Smooth muscle cell (in vitro differentiated cells): ENCODE data around the gene ZNF45. TPM values are rescaled to one million over a fixed set of nuclear protein-coding genes. Genes with fewer than 3 reads are reported as not detected.

Experiments
- DNase-seq: peaks from one replicate; lab custom pipeline; 2025; ENCODE audit not compliant: unreplicated experiment; lab: John Stamatoyannopoulos, UW
- H2AFZ ChIP-seq: fragments of 200-600 bp; sonication (generic); 2 replicates; pipeline ENCODE4 v1.6.0; 2016; ENCODE audit warnings: antibody characterized with exemption, low read depth, mild to moderate bottlenecking
- H3F3A ChIP-seq: fragments of 200-600 bp; sonication (generic); 2 replicates; pipeline ENCODE4 v1.6.0; 2017; ENCODE audit warnings: antibody characterized with exemption, low read depth
- H3K27ac ChIP-seq: fragments of 200-600 bp; sonication (generic); 2 replicates; pipeline ENCODE4 v1.5.1; 2016; ENCODE audit warnings: low read depth, mild to moderate bottlenecking
- H3K27me3 ChIP-seq: fragments of 200-600 bp; sonication (generic); 2 replicates; pipeline ENCODE4 v1.6.1; 2016; ENCODE audit warnings: low read depth, mild to moderate bottlenecking
- H3K36me3 ChIP-seq: fragments of 200-600 bp; sonication (generic); 2 replicates; pipeline ENCODE4 v1.5.1; 2016; ENCODE audit warnings: low read depth
- H3K4me1 ChIP-seq: fragments of 200-600 bp; sonication (generic); 2 replicates; pipeline ENCODE4 v1.5.1; 2016; ENCODE audit warnings: low read depth
- H3K4me2 ChIP-seq: fragments of 200-600 bp; sonication (generic); 2 replicates; pipeline ENCODE4 v1.6.0; 2016; ENCODE audit warnings: mild to moderate bottlenecking
- H3K4me3 ChIP-seq: fragments of 200-600 bp; sonication (generic); 2 replicates; pipeline ENCODE4 v1.5.1; 2016; ENCODE audit warnings: mild to moderate bottlenecking
- H3K79me2 ChIP-seq: fragments of 200-600 bp; sonication (generic); 2 replicates; pipeline ENCODE4 v1.6.0; 2016; ENCODE audit warnings: low read depth, mild to moderate bottlenecking
- H3K9ac ChIP-seq: fragments of 200-600 bp; sonication (generic); 2 replicates; pipeline ENCODE4 v1.6.0; 2016; ENCODE audit warnings: low read depth
- H3K9me3 ChIP-seq: fragments of 200-600 bp; sonication (generic); replicated peaks from 2 replicates; pipeline ENCODE4 v1.5.1; 2016; ENCODE audit warnings: low read depth
- H4K20me1 ChIP-seq: fragments of 200-600 bp; sonication (generic); 2 replicates; pipeline ENCODE4 v1.6.0; 2016; ENCODE audit warnings: low read depth
- WGBS: methylation state at CpG from one replicate; pipeline ENCODE4 v1.1.7; 2016; ENCODE audit warnings: low lambda C conversion rate; 5-methylcytosine and 5-hydroxymethylcytosine counted together
- polyA plus RNA-seq: library from polyadenylated mRNA; unstranded; fragments of >200 nt; fragmentation: Nextera tagmentation; extraction: Ambion mirVana; gene quantifications from 2 replicates; pipeline ENCODE4 v1.2.1, GENCODE V29; 2016
- total RNA-seq: library from RNA; depleted of rRNA; stranded (reverse); fragments of >200 nt; gene quantifications from 2 replicates; pipeline ENCODE4 v1.2.3, GENCODE V29; 2014
- TF ChIP-seq, protein P1 (sequence below): fragments of 200-600 bp; sonication (generic); IDR thresholded peaks from 2 replicates; pipeline ENCODE4 v1.5.1; 2017; ENCODE audit warnings: borderline replicate concordance, mild to moderate bottlenecking, antibody characterized with exemption; ENCODE audit not compliant: insufficient read depth, poor library complexity, severe bottlenecking

Gene ZNF45
- total RNA-seq (6.1 and 14.8 TPM in 2 replicates), polyA plus RNA-seq (5.7 and 6.7 TPM in 2 replicates)

DNA sequence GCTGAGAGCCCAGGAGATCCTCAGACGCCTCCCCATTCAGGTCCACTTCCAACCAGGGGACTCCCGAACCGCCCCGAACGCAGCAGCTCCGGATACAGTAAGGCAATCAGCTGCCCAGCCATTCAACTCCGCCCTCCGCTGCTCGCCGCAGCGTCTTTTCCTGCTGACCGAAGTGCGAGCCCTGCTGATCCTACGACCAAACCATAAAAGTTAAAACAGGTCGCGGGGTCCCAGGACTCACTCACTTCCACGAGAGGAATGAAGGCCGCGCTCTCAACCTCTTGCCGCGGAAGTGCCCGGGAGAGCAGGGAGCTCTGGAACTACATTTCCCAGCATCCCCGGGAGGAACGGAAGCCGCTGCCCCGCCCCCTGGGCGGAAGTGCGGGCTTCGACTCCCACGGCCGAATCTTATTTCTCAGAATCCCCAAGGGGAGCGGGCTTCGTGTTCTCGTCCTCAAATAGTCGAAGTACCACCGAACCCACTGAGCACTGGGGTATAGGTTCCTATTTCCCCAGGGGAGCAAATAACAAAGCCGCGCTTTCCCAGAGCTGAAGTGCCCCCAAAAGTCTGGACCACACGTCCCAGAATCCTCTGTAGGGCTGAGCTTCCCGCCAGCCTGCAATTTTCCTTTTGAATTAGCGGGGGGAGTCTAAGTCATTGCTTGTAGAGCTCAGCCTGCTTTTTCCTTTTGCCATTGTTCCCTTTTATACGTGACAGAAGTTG, at the start of gene ZNF45:
Gene ZNF45, minus strand, starts transcription at position 298 of the 724 bp plus-strand sequence. CDS start 13,097 bp downstream, outside the sequence.
- H3K4me2 ChIP-seq: peak within 1 kb of the TSS; percentile 95
- H3K79me2 ChIP-seq: peaks cover 14% of the 10 kb centered on the region
- peaks cover 15% of the 10 kb centered on the region for H3K36me3 ChIP-seq
- peak within 1 kb of the TSS; percentile 80 for H3K4me3 ChIP-seq
- H3K9me3 ChIP-seq: no peaks in the 10 kb centered on the region
- no peaks in the 10 kb centered on the region for H3F3A ChIP-seq
- H3K4me1 ChIP-seq: peaks cover 8% of the 10 kb centered on the region
- no peaks in the 10 kb centered on the region for H4K20me1 ChIP-seq
- H2AFZ ChIP-seq: peak within 1 kb of the TSS; percentile 100
- TF ChIP-seq, protein P1, sequence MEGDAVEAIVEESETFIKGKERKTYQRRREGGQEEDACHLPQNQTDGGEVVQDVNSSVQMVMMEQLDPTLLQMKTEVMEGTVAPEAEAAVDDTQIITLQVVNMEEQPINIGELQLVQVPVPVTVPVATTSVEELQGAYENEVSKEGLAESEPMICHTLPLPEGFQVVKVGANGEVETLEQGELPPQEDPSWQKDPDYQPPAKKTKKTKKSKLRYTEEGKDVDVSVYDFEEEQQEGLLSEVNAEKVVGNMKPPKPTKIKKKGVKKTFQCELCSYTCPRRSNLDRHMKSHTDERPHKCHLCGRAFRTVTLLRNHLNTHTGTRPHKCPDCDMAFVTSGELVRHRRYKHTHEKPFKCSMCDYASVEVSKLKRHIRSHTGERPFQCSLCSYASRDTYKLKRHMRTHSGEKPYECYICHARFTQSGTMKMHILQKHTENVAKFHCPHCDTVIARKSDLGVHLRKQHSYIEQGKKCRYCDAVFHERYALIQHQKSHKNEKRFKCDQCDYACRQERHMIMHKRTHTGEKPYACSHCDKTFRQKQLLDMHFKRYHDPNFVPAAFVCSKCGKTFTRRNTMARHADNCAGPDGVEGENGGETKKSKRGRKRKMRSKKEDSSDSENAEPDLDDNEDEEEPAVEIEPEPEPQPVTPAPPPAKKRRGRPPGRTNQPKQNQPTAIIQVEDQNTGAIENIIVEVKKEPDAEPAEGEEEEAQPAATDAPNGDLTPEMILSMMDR: no peak
- H3K9ac ChIP-seq: peak within 1 kb of the TSS; percentile 66
- DNase-seq: peak; percentile 76
- H3K27me3 ChIP-seq: no peaks in the 10 kb centered on the region
- WGBS: under 1% methylated on average over 42 of the region's 42 CpGs
- peak within 1 kb of the TSS; percentile 58 for H3K27ac ChIP-seq

DNA sequence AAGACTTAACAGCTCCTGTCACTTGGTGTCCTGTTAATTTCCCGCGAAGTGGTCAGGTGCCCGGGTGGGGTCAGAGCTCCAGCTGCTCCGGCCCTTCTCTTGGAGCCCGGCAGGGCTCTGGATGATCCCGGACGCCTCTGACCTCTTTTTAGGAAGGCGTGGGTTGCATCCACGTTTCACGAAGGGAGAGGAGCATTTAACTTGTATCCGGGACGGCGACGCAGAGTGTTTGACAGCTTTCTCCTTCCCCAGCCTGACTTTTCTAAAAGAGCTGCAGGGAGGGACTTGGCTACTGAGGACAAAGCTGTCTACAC, 49.6 kb upstream of the ZNF45 start:
- no peak overlapping the region for H3K27ac ChIP-seq
- WGBS: 18% methylated on average over 14 of the region's 14 CpGs

DNA sequence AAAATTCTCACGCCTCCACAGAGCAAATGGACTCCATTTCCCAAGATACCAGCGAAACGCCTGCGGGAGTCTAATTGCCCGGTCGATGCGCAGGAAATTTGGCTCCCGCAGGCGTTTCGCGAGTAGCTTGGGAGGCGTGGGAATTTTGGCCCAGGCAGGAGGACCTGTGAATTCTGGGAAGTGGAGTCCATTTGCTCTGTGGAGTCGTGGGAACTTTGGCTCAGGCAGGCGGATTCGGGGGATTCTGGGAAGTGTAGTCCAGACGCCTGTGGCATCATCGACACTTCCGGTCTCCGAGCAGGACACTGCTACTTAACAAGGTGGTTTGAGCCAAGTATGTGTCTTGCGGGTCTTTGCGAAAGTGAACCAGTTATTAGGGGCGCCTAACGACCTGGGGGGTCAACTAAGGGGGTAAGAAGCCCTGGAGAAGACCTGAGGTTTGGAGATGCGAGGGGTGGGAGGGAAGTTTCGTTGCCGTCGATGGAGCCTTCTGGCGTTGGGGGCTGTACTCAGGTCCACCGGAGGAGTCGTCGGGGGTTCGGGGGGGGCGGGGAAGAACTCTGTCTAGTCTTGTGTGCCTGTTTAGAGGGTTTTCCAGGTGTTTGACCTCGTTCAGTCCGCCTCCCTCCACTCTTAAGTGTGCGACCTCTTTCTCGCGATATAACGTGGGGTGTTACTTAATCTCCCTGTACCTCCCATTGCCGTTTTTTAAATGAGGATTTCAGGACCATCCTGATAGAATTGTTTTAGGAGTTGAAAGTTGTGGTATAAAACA, 49.0 kb upstream of the ZNF45 start, which contains the start of gene ZNF155:
Gene ZNF155, plus strand, starts transcription at position 277 of the 775 bp plus-strand sequence. CDS start 4,356 bp downstream, outside the sequence.
- no peaks in the 10 kb centered on the region for H3K27me3 ChIP-seq
- peaks cover 3% of the 10 kb centered on the region for H3K36me3 ChIP-seq
- H3F3A ChIP-seq: no peaks in the 10 kb centered on the region
- peak within 1 kb of the TSS; percentile 83 for H3K4me3 ChIP-seq
- no peak within 1 kb of the TSS for H3K27ac ChIP-seq
- peak within 1 kb of the TSS; percentile 97 for H2AFZ ChIP-seq
- peaks cover 24% of the 10 kb centered on the region for H3K79me2 ChIP-seq
- TF ChIP-seq, protein P1: no peak
- H3K4me1 ChIP-seq: peaks cover 10% of the 10 kb centered on the region
- no peaks in the 10 kb centered on the region for H3K9me3 ChIP-seq
- peak; percentile 28 for DNase-seq
- H3K4me2 ChIP-seq: peak within 1 kb of the TSS; percentile 99
- H4K20me1 ChIP-seq: no peaks in the 10 kb centered on the region
- H3K9ac ChIP-seq: peak within 1 kb of the TSS; percentile 85
- WGBS: 1% methylated on average over 35 of the region's 40 CpGs

More for the DNA sequence above, 49.6 kb upstream of the ZNF45 start:
- Histone ChIP-seq H2AFZ (peak overlapping the region; percentile 97), H3K4me1 (peaks cover 10% of the 10 kb centered on the region), H3K36me3 (peaks cover 8% of the 10 kb centered on the region), H3K9ac (peak overlapping the region; percentile 85), H3K27me3 (no peaks in the 10 kb centered on the region), H3F3A (no peaks in the 10 kb centered on the region), H4K20me1 (no peaks in the 10 kb centered on the region), H3K4me2 (peak overlapping the region; percentile 99), H3K9me3 (no peaks in the 10 kb centered on the region), H3K4me3 (peak overlapping the region; percentile 83), H3K79me2 (peaks cover 24% of the 10 kb centered on the region)
- TF ChIP-seq, protein P1: no peak
- no peak for DNase-seq
